Measurements from ENCODE around the gene SH3PXD2B. TPM values are rescaled to one million over a fixed set of nuclear protein-coding genes. Genes with fewer than 3 reads are reported as not detected.
"Not testable (repeated sequence)": the region's sequence is repeated elsewhere in the genome, so short reads cannot be mapped to it uniquely, and the experiment has no call there.

The SH3PXD2B gene
- total and polyA plus RNA-seq, 2 experiments from 2014 or later, result 15.2 to 19.8 TPM

DNA sequence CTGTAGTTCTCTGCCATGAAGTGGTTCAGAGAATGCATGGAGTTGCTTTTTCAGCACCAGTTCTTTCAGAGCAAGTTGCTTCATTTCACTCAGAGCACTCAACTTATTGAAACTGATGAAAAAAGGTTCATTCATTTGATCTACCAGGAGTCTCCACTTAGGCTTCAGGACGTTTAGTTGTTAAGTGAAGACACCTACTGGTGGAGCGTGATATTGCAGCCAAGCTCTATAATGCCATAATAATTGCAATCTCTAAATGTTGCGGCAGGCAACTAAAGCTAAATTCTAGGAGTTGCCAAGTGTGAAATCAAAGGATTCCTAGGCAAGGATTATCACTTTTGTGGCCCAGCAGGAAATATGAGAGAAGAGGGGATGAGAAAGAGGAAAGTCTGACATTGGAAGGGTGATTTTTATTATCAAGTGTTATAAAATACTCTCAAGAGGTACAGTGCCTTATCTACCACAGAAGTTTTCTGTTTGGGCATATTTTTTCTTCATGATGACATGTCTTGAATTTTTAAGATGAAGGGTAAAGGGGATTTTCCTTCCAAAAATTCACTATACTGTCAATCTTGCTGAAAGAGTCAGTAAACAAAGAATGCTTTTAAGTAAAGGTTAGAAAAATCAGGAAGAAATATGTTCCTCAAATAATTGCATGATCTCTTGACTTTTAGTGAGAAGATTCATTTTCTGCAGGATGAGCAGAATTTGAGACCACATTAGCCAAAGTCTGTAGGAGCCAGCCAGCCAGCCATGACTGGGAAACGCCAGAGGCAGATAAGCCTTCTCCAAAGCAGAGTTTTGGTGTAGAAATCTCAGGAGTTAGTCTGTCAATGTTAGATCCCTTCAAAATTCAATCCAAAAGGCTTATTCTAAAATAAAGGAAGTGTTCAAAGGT is 83.4 kb downstream of the SH3PXD2B start:
- no peak overlapping the region for H3K4me2 ChIP-seq (ENCODE audit: unreplicated experiment)
- peak; percentile 58 for DNase-seq
- H3K9ac ChIP-seq, result no peak overlapping the region
- no peaks in the 10 kb centered on the region for H3K4me1 ChIP-seq (ENCODE audit: insufficient read depth)
- H3K27ac ChIP-seq, result no peak overlapping the region
- no peaks in the 10 kb centered on the region for H3K79me2 ChIP-seq (ENCODE audit: insufficient read depth)
- no peaks in the 10 kb centered on the region for H3K9me3 ChIP-seq (ENCODE audit: low read depth)
- TF ChIP-seq EZH2 (IDR thresholded peaks at IDR 0.05; ENCODE audit: insufficient read depth, poor library complexity, severe bottlenecking) (no peak), EZH2phosphoT487 (IDR thresholded peaks at IDR 0.05; ENCODE audit: insufficient read depth, low read depth) (no peak)
- in situ Hi-C loops (cut with MboI), result no loop called here
- H3K27me3 ChIP-seq (replicated peaks; ENCODE audit: insufficient read depth), result no peaks in the 10 kb centered on the region
- peaks cover 17% of the 10 kb centered on the region for H3K36me3 ChIP-seq (ENCODE audit: low read depth)
- H3K4me3 ChIP-seq, result no peak overlapping the region
- H3F3A ChIP-seq (ENCODE audit: insufficient read depth), result no peaks in the 10 kb centered on the region
- H3K9me2 ChIP-seq (ENCODE audit: insufficient read depth), result no peaks in the 10 kb centered on the region
- WGBS, 2 experiments (ENCODE audit: low coverage in 1 of 2, low lambda C conversion rate in 2 of 2, missing lambda C conversion rate in 2 of 2), result 57 to 60% methylated on average over 4 of the region's 4 CpGs
- no peaks in the 10 kb centered on the region for H4K20me1 ChIP-seq (ENCODE audit: insufficient read depth)
- H2AFZ ChIP-seq, result no peak overlapping the region

DNA sequence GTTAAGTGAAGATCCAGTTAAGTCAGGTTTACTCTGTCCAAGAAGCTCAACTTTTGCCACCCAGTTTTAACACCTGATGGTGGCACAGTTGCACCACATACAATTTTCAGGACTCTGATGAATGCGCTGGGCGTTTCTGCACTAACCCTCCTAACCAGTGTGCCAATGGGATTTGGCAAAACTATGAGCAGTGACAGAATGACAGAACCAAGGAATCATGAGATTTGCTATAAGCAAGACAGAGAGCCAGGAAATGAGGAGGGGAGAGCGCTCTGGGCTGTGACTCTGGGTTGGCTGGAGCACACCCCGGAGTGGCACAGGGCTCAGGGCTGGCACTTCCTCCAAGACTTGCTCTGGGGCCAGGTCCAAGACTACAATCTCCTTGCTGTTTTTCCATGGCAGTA is 84.1 kb downstream of the SH3PXD2B start:
- H3F3A ChIP-seq (ENCODE audit: insufficient read depth), result no peaks in the 10 kb centered on the region
- no peak for DNase-seq
- H3K9ac ChIP-seq, result no peak overlapping the region
- no peaks in the 10 kb centered on the region for H3K27me3 ChIP-seq (replicated peaks; ENCODE audit: insufficient read depth)
- H3K9me3 ChIP-seq (ENCODE audit: low read depth), result no peaks in the 10 kb centered on the region
- no peaks in the 10 kb centered on the region for H4K20me1 ChIP-seq (ENCODE audit: insufficient read depth)
- in situ Hi-C loops (cut with MboI), result no loop called here
- no peak overlapping the region for H2AFZ ChIP-seq
- no peaks in the 10 kb centered on the region for H3K4me1 ChIP-seq (ENCODE audit: insufficient read depth)
- H3K4me2 ChIP-seq (ENCODE audit: unreplicated experiment), result no peak overlapping the region
- no peaks in the 10 kb centered on the region for H3K79me2 ChIP-seq (ENCODE audit: insufficient read depth)
- H3K9me2 ChIP-seq (ENCODE audit: insufficient read depth), result no peaks in the 10 kb centered on the region
- 44 to 46% methylated on average over 4 of the region's 4 CpGs for WGBS, 2 experiments (ENCODE audit: low coverage in 1 of 2, low lambda C conversion rate in 2 of 2, missing lambda C conversion rate in 2 of 2)
- peaks cover 14% of the 10 kb centered on the region; the same call in 1 of the 2 replicates for H3K36me3 ChIP-seq (ENCODE audit: low read depth)
- no peak overlapping the region for H3K4me3 ChIP-seq
- no peak overlapping the region for H3K27ac ChIP-seq
- no peak for TF ChIP-seq EZH2 (IDR thresholded peaks at IDR 0.05; ENCODE audit: insufficient read depth, poor library complexity, severe bottlenecking)
- no peak for TF ChIP-seq EZH2phosphoT487 (IDR thresholded peaks at IDR 0.05; ENCODE audit: insufficient read depth, low read depth)

DNA sequence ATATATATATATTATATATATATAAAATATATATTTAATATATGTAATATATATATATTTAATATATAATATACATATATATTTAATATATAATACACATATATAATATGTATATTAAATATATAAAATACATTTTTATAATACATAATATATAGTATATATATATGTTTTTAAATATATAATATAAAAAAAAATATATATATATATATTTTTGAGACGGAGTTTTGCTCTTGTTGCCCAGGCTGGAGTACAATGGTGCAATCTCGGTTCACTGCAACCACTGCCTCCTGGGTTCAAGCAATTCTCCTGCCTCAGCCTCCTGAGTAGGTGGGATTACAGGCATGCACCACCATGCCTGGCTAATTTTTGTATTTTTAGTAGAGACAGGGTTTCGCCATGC is 85.6 kb downstream of the SH3PXD2B start:
- H3K9me3 ChIP-seq (ENCODE audit: low read depth); DNase-seq; H3K27ac ChIP-seq; H4K20me1 ChIP-seq (ENCODE audit: insufficient read depth); H3F3A ChIP-seq (ENCODE audit: insufficient read depth); H2AFZ ChIP-seq; H3K4me2 ChIP-seq (ENCODE audit: unreplicated experiment); H3K9ac ChIP-seq; H3K4me1 ChIP-seq (ENCODE audit: insufficient read depth); H3K4me3 ChIP-seq; H3K79me2 ChIP-seq (ENCODE audit: insufficient read depth); in situ Hi-C loops (cut with MboI); H3K27me3 ChIP-seq (replicated peaks; ENCODE audit: insufficient read depth); H3K9me2 ChIP-seq (ENCODE audit: insufficient read depth): not testable (repeated sequence)
- H3K36me3 ChIP-seq (ENCODE audit: low read depth), result peaks cover 14% of the 10 kb centered on the region; the same call in 1 of the 2 replicates
- 97 to 99% methylated on average over 3 of the region's 3 CpGs for WGBS, 2 experiments (ENCODE audit: low coverage in 1 of 2, low lambda C conversion rate in 2 of 2, missing lambda C conversion rate in 2 of 2)

DNA sequence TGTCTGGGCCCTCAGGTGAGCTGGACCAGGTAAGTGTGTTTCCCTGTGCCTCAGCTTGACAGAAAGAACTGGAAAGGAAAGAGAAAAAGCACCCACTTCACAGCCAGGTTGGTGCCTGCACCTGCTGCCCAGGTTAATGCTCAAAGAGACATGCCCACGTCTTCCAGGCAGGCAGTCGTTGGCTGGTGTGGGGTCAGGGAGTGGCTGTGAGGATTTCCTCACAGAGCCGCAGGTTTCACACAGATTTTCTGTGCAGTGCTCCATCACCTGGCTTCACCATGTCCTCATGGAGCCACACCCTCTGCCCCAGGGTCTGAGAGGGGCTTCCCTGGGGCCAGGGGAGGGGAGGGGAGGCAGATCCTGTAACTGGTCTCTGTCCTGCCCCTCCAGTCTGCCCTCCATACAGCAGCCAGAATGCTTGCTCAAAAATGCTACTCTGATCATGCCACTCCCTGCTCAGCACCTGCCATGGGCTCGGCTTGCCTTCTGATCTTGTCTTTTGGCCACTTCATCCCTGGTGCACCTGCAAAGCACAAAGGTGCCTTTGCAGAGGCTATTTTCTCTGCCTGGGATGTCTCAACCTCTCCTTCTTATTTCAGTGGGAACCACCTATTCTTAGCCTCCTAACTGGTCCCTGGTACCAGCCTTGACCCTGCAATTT is 88.2 kb downstream of the SH3PXD2B start:
- H3K4me3 ChIP-seq, result no peak overlapping the region
- no peaks in the 10 kb centered on the region for H3K27me3 ChIP-seq (replicated peaks; ENCODE audit: insufficient read depth)
- no peak for DNase-seq
- 90 to 94% methylated on average over 4 of the region's 4 CpGs for WGBS, 2 experiments (ENCODE audit: low coverage in 1 of 2, low lambda C conversion rate in 2 of 2, missing lambda C conversion rate in 2 of 2)
- H3K79me2 ChIP-seq (ENCODE audit: insufficient read depth), result no peaks in the 10 kb centered on the region
- no peaks in the 10 kb centered on the region for H3K9me3 ChIP-seq (ENCODE audit: low read depth)
- peaks cover 16% of the 10 kb centered on the region; the same call in 1 of the 2 replicates for H3K36me3 ChIP-seq (ENCODE audit: low read depth)
- peaks cover 13% of the 10 kb centered on the region for H3K4me1 ChIP-seq (ENCODE audit: insufficient read depth)
- H3K9me2 ChIP-seq (ENCODE audit: insufficient read depth), result no peaks in the 10 kb centered on the region
- H3K4me2 ChIP-seq (ENCODE audit: unreplicated experiment), result no peak overlapping the region
- H4K20me1 ChIP-seq (ENCODE audit: insufficient read depth), result no peaks in the 10 kb centered on the region
- in situ Hi-C loops (cut with MboI), result no loop called here
- peaks cover 12% of the 10 kb centered on the region for H3F3A ChIP-seq (ENCODE audit: insufficient read depth)
- H3K27ac ChIP-seq, result no peak overlapping the region
- no peak for TF ChIP-seq EZH2phosphoT487 (IDR thresholded peaks at IDR 0.05; ENCODE audit: insufficient read depth, low read depth)
- no peak for TF ChIP-seq EZH2 (IDR thresholded peaks at IDR 0.05; ENCODE audit: insufficient read depth, poor library complexity, severe bottlenecking)
- H2AFZ ChIP-seq, result no peak overlapping the region
- no peak overlapping the region for H3K9ac ChIP-seq
